Measurements from ENCODE around the gene AASDH.

The AASDH gene

GRCh38 chr4:56320293-56320692, 67.0 kb downstream of the AASDH start:
- TF ChIP-seq CTCF (IDR thresholded peaks at IDR 0.05), result no peak

- TF ChIP-seq CTCF (IDR thresholded peaks at IDR 0.05), result no peak
Observed at GRCh38 chr4:56318555-56318954, 68.7 kb downstream of the AASDH start.

- TF ChIP-seq CTCF (IDR thresholded peaks at IDR 0.05), result no peak
Observed at GRCh38 chr4:56317749-56318148, 69.5 kb downstream of the AASDH start.

- TF ChIP-seq CTCF (IDR thresholded peaks at IDR 0.05), result no peak
Observed at GRCh38 chr4:56316011-56316650, 71.2 kb downstream of the AASDH start.

GRCh38 chr4:56315543-56315942, 71.7 kb downstream of the AASDH start:
- no peak for TF ChIP-seq CTCF (IDR thresholded peaks at IDR 0.05)

GRCh38 chr4:56315041-56315440, 72.2 kb downstream of the AASDH start:
- TF ChIP-seq CTCF (IDR thresholded peaks at IDR 0.05), result no peak

GRCh38 chr4:56314207-56314915, 72.9 kb downstream of the AASDH start:
- TF ChIP-seq CTCF (IDR thresholded peaks at IDR 0.05), result no peak

All from LNCAP (cell line).